T-helper 2 cell treated with Interferon-gamma antibody and Interleukin-4, amounts not matched to agents 5 μg/mL and 100 μg/mL, for 36 hours (primary cell): Measurements from ENCODE around the gene RIC1.
"Not testable (repeated sequence)": the region's sequence is repeated elsewhere in the genome, so short reads cannot be mapped to it uniquely, and the experiment has no call there.

Source experiments
- DNase-seq: peaks from one replicate; pipeline ENCODE4 v3.0.0; 2021; ENCODE audit warnings: low spot score
- H3K27ac Mint-ChIP-seq: one replicate; pipeline ENCODE4 v1.8.0; 2021; ENCODE audit warnings: mild to moderate bottlenecking, mixed read lengths
- H3K27me3 Mint-ChIP-seq: one replicate; pipeline ENCODE4 v1.8.0; 2021; ENCODE audit warnings: low read depth, mixed read lengths
- H3K36me3 Mint-ChIP-seq: one replicate; pipeline ENCODE4 v1.8.0; 2021; ENCODE audit warnings: low read depth, mixed read lengths
- H3K4me1 Mint-ChIP-seq: one replicate; pipeline ENCODE4 v1.8.0; 2021; ENCODE audit warnings: low read depth, mixed read lengths
- H3K4me3 Mint-ChIP-seq: one replicate; pipeline ENCODE4 v1.8.0; 2022; ENCODE audit warnings: mild to moderate bottlenecking, moderate library complexity, mixed read lengths
- H3K9me3 Mint-ChIP-seq: one replicate; pipeline ENCODE4 v1.8.0; 2021; ENCODE audit warnings: mixed read lengths

RIC1 gene

DNA sequence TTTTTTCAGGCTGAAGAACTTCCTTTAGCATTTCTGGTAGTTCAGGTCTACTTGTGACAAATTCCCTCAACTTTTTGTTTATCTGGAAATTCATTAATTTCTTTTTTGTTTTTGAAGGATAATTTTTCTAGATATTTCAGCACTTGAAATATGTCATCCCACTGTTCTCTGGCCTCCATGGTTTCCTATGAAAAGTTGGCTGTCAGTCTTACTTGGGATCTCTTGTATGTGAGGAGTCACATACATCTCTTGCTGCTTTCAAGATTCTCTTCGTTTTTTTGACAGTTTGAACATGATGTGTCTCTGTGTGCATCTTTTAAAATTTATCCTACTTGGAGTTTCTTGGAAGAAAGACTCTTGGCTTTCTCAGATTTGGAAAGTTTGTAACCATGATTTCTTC is 79.5 kb downstream of the RIC1 start:
- H3K27me3 Mint-ChIP-seq, result no peaks in the 10 kb centered on the region
- peaks cover 43% of the 10 kb centered on the region for H3K9me3 Mint-ChIP-seq
- no peak overlapping the region for H3K27ac Mint-ChIP-seq
- no peak overlapping the region for H3K4me3 Mint-ChIP-seq
- no peak for DNase-seq
- H3K4me1 Mint-ChIP-seq, result no peaks in the 10 kb centered on the region
- H3K36me3 Mint-ChIP-seq, result peaks cover 55% of the 10 kb centered on the region

DNA sequence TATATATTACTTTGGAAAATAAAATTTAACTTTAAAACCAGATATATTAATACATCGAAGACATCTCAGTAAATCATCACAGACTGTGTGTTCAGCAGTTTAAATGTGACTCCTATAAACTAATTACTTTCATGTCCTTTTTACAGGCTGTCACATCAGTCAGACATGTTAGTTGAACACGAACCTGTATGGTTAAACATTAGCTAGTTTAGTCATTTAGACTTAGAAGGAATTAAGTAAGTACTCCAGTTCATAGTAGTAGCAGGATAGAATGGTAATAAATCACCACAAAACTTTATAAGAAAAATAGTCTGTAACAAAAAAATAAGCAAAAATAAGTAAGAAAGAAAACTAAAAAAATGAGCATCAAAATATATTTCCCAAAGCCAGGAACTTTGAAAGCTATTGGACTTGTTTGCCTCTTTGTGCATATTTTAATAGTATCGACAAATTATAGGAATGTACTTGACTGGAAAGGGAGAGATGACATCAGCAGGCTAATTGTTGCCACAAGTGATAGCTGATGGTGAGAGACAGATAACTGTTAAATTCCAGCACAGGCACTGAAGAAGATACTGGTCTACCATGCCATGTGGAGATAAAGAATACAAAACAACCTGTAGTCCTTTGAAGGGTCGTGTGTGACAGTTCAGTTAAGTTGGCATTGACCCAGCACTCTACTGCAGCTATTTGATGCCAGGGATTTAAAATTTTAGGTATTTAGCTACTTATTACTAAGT is 83.9 kb downstream of the RIC1 start:
- Mint-ChIP-seq H3K4me3 (no peak overlapping the region), H3K27me3 (no peaks in the 10 kb centered on the region), H3K27ac (no peak overlapping the region), H3K4me1 (no peaks in the 10 kb centered on the region), H3K36me3 (peaks cover 72% of the 10 kb centered on the region), H3K9me3 (peaks cover 35% of the 10 kb centered on the region)
- DNase-seq, result no peak

DNA sequence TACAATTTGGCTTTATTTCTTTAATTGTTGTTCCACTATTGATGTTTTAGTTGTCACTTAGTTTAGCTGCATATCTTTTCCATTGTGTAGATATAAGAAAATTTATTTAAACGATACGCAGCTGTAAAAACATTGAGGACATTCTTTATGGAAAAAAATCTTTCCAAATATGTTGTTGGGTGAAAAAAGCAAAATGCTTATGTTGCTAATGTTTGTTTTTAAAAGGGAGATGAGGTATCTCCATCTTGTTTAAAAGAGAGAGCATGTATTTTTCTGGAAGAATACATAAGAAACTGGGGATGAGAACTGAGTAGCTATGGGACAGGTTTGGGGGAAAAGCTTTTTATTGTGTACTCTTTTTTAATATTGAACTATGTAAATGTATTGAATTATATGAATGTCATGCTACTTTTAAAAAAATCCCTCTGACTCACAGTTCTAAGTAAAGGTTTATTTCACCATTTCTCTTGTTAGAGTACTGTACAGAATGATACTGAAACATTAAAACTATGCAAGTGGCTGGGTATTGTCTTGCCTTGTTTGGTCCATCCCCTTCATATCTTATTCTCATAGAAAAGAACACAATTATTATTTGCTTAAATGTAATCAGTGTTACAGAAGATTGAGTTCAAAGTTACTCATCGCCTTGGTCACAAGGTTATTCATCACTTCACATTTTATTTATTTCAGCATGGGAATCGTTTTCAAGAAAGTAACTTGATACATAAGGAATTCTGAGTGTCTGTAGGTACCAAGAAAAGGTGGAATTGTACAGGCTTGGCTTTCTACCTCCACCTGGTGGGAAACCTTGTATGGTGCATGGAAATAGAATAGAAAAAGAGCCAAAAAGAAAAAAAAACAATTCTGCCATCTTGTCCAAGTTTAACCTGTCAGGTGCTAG is 85.8 kb downstream of the RIC1 start:
- H3K4me1 Mint-ChIP-seq, result peaks cover 2% of the 10 kb centered on the region
- H3K27ac Mint-ChIP-seq, result no peak overlapping the region
- H3K27me3 Mint-ChIP-seq, result no peaks in the 10 kb centered on the region
- peaks cover 55% of the 10 kb centered on the region for H3K36me3 Mint-ChIP-seq
- H3K9me3 Mint-ChIP-seq, result peaks cover 18% of the 10 kb centered on the region
- no peak overlapping the region for H3K4me3 Mint-ChIP-seq
- DNase-seq, result no peak

DNA sequence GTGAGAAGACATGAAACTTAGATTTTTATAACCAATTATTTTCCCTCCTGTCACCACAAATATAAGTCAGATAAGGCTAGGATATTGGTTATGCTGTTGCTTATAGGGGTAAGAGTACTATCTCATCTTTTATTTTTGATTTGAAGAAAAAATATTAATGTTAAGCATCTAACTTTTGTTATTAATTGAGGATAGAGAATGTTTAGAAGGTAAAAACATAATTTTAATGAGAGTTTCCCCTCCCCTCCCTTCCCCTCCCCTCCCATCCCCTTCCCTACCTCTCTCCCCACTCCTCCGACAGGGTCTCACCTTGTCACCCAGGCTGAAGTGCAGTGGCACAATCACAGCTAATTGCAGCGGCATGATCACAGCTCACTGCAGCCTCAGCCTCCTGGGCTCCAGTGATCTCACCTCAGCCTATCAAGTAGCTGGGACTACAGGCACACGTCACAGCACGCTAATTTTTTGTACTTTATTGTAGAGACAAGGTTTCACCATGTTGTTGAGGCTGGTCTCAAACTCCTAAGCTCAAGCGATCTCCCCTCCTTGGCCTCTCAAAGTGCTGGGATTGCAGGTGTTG is 86.7 kb downstream of the RIC1 start:
- DNase-seq, result no peak
- Mint-ChIP-seq H3K4me3 (no peak overlapping the region), H3K27me3 (no peaks in the 10 kb centered on the region), H3K36me3 (peaks cover 50% of the 10 kb centered on the region), H3K4me1 (peaks cover 2% of the 10 kb centered on the region), H3K9me3 (peaks cover 15% of the 10 kb centered on the region), H3K27ac (no peak overlapping the region)

DNA sequence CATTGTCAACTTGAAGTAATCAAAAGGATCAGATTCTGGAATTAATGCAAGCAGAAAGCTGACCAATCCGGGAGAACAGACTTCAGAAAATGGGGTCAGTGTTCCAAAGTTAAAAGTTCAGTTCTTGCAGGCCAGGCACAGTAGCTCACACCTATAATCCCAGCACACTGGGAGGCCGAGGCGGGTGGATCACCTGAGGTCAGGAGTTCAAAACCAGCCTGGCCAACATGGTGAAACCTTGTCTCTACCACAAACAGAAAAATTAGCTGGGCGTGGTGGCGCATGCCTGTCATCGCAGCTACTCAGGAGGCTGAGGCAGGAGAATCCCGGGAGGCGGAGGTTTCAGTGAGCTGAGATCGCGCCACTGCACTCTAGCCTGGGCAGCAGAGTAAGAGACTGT is 88.5 kb downstream of the RIC1 start:
- H3K27ac Mint-ChIP-seq, H3K27me3 Mint-ChIP-seq, DNase-seq, H3K4me1 Mint-ChIP-seq, H3K9me3 Mint-ChIP-seq, H3K4me3 Mint-ChIP-seq: not testable (repeated sequence)
- H3K36me3 Mint-ChIP-seq, result peaks cover 49% of the 10 kb centered on the region

DNA sequence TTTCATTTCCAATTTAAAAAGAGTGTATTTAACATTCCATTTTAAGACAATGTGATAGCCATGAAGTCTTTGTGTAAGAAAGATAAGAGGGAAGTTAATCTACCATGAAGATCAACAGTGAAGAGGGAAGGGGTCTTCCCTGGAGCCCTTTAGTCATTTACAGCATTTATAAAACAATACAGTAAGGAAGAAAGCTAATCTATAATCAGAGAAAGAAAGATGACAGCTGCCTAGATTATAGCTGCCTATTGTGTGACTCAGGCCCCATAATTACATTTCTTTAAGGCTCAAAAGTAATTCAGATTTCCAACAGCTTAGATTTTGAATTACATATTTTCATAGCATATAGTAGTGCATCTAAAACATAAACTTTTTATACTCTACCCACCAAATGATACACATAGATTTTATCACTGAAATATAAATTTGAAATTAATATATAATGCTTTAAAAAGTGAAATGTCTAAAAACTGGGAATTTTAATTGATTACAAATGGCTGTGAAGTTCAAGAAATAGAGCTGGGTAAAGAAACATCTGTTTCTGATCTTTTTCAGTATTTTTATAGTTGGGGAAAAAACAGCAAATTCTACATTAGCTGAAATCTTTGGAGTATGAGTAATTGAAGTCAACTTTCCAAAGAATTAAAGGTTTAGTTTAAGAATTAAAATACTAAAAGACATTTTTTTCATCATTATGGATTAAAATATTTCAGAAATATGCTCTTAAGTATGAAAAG is 89.6 kb downstream of the RIC1 start:
- Mint-ChIP-seq H3K9me3 (peaks cover 14% of the 10 kb centered on the region), H3K4me3 (no peak overlapping the region), H3K27me3 (no peaks in the 10 kb centered on the region), H3K27ac (no peak overlapping the region), H3K4me1 (peaks cover 2% of the 10 kb centered on the region), H3K36me3 (peaks cover 54% of the 10 kb centered on the region)
- DNase-seq, result no peak

DNA sequence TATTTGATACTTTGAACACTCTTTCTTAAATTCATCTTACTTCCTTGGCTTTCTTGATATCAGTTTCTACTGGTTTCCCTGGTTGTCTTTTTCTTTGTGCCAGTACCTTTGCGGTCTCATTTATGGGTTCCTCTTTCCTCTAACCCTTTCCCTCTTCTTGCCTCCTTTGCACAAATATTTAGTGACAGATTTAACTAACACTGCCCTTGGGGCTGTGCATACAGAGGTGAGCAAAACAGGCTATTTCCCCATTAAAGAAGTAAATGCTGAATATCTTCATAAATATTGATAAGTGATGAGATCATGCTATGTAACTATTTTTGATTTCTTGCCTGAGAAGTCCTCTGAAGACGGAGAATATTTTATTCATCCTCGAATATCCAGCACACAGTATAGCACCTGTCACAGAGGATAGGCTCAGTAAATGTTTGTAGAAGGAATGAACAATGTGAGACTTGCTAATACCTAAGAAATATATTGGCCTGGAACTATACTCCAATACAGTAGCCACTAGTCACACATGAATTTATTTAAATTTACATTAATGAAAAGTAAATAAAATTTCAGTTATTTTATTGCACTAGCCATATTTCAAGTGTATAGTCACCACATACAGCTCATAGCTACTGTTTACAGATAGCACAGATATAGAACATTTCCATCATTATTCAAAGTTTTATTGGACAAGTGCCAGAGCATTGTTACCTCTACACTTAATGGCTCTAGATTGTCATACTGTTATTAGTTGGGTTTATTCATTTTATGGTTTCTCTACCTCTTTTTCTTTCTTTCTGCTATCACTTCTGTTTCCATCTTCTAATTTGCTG is 90.4 kb downstream of the RIC1 start:
- Mint-ChIP-seq H3K4me3 (no peak overlapping the region), H3K27ac (no peak overlapping the region), H3K9me3 (peaks cover 17% of the 10 kb centered on the region), H3K27me3 (no peaks in the 10 kb centered on the region), H3K36me3 (peaks cover 59% of the 10 kb centered on the region), H3K4me1 (peaks cover 2% of the 10 kb centered on the region)
- DNase-seq, result no peak

DNA sequence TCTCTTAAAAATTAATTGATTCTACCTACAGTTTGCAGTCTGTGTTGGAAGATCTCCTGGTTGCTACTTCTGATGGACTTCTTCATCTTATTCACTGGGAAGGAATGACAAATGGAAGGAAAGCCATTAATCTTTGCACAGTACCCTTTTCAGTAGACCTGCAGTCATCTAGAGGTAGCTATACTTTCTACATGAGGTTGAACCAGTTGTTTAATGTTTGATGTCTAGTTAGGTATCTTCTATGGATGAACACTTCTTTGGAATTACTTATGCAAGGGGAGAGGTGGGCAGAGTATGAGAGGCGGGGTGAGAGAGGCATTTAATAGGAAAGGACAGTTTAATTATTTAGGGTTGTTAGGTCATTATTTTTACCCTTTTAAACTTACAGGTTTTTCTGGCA is 91.2 kb downstream of the RIC1 start:
- Mint-ChIP-seq H3K27me3 (no peaks in the 10 kb centered on the region), H3K36me3 (peaks cover 61% of the 10 kb centered on the region), H3K4me3 (no peak overlapping the region), H3K9me3 (peaks cover 17% of the 10 kb centered on the region), H3K4me1 (peaks cover 2% of the 10 kb centered on the region), H3K27ac (no peak overlapping the region)
- DNase-seq, result no peak

DNA sequence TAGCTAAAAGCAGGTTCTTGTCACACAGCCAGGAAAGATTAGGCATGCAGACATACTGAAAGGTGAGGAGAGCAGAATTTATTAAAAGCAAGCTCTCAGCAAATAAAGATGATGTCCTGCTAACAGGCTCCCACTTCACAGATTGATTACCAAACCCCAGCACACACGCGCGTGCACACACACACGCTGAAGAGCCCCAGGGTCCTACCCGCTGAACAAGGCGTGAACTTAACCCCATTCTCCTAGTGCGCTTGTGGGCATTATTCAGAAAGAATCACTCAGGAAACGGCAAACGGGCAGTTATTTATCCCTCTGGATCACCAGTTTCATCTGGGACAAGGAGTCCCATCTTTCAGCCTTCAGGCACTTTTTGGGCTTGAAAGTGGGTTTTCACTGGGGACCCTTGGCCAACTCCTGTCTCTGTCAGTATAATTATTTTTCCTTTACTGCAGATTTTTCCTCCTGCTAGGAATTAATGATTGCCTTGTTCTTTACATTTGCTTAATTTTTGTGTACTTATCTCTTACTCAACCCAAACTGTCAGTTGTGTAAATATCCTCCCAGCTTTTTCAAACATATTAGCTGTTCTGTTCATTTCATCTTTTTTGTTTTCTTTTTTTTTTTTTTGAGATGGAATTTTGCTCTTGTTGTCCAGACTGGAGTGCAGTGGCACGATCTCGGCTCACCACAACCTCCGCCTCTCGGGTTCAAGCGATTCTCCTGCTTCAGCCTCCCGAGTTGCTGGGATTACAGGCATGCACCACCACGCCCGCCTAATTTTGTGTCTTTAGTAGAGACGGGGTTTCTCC is 92.6 kb downstream of the RIC1 start:
- peaks cover 9% of the 10 kb centered on the region for H3K4me1 Mint-ChIP-seq
- H3K9me3 Mint-ChIP-seq, result peaks cover 26% of the 10 kb centered on the region
- DNase-seq, result no peak
- no peaks in the 10 kb centered on the region for H3K27me3 Mint-ChIP-seq
- no peak overlapping the region for H3K4me3 Mint-ChIP-seq
- no peak overlapping the region for H3K27ac Mint-ChIP-seq
- H3K36me3 Mint-ChIP-seq, result peaks cover 65% of the 10 kb centered on the region

DNA sequence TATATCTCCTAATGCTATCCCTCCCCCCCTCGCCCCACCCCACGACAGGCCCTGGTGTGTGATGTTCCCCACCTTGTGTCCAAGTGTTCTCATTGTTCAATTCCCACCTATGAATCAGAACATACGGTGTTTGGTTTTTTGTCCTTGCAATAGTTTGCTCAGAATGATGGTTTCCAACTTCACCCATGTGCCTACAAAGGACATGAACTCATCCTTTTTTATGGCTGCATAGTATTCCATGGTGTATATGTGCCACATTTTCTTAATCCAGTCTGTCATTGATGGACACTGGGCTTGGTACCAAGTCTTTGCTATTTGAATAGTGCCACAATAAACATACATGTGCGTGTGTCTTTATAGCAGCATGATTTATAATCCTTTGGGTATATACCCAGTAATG is 93.8 kb downstream of the RIC1 start:
- Mint-ChIP-seq H3K9me3 (peaks cover 28% of the 10 kb centered on the region), H3K36me3 (peaks cover 68% of the 10 kb centered on the region)
- not testable (repeated sequence) for H3K4me1 Mint-ChIP-seq, H3K27me3 Mint-ChIP-seq, DNase-seq, H3K4me3 Mint-ChIP-seq, H3K27ac Mint-ChIP-seq

DNA sequence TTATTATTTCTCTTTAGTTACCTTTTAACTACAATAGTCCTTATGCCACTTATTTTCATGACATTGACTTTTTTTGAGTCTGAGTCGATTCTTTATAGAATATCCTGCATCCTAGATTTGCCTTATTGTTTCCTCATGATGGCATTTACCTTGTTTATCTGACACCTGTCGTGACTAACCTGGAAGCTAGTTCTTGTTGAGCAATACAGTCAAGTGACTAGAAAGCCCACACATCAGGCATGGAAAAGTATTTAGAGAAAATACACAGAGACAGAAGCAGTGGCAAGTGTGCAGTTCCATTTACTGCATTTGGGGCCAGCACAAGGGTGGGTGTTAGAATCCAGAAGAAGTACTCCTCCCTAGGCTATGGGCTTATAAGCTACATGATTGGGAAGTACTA is 106.2 kb downstream of the RIC1 start:
- Mint-ChIP-seq H3K27me3 (no peaks in the 10 kb centered on the region), H3K4me1 (no peaks in the 10 kb centered on the region), H3K36me3 (peaks cover 19% of the 10 kb centered on the region), H3K27ac (no peak overlapping the region), H3K4me3 (no peak overlapping the region), H3K9me3 (no peaks in the 10 kb centered on the region)
- no peak for DNase-seq

DNA sequence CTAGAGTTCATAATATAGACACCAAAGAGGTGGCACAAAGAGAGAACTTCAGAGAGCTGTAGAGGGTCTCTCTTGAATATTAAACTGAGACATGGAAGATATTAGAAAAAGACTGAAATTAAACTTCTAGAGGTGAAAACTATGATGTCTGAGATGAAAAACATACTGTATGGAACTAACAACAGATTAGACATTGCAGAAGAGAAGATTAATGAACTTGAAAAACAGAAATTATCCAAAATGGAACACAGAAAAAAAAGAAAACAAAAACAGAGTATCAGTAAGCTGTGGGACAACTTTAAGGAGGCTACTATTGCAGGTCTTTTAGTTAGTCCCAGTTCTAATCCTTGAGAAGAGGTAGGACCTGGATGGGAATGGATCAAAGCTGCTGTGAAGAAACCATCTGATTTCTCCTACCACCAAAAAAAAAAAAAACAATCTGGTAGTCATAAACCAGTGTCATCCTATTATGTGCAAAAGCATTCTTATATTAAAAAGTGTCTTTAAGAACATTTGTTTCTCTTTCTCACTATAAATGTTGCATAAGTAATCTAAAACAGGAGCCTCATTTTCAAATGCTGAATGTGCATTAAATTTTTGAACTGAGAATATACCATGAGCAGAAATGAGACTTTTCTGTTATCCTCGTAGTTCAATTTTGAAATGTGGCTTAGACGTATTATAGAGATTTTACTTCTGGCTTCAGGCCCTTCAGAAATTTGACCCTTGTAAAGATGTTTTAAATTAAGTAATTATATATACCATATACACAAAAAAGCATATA is 107.8 kb downstream of the RIC1 start:
- no peak overlapping the region for H3K4me3 Mint-ChIP-seq
- no peaks in the 10 kb centered on the region for H3K27me3 Mint-ChIP-seq
- H3K9me3 Mint-ChIP-seq, result no peaks in the 10 kb centered on the region
- H3K4me1 Mint-ChIP-seq, result no peaks in the 10 kb centered on the region
- peaks cover 26% of the 10 kb centered on the region for H3K36me3 Mint-ChIP-seq
- no peak for DNase-seq
- H3K27ac Mint-ChIP-seq, result peak overlapping the region; percentile 55
